NCI-H128 (cell line): ENCODE measurements around the gene FGG.

Source experiments
- DNase-seq: peaks from one replicate; lab custom pipeline; 2025; ENCODE audit not compliant: unreplicated experiment; lab: John Stamatoyannopoulos, UW

The FGG gene

DNA sequence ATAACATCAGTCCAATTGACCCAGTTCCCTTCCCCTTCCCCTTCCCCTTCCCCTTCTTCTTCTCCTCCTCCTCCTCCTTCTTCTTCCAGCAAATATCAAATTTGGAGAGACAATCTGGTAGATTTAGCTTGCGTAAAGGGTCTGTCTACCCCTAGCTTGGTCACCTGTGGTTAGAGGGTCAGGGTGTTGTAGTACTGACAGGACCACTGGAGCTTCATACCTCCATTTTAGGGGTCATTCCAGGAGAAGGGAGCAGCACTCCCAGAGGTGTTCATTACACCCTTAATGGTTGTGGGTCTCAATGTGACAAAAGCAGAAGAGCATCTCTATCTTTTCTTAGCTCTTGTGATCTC lies 53.3 kb downstream of the FGG start:
- DNase-seq, result no peak
